Uterus (tissue), 2 donors: Measurements from ENCODE around the gene CGN.

Experiments used
- CTCF ChIP-seq, 4 experiments: fragments of 200-600 bp in 2 of 4; fragments of 450-650 bp in 2 of 4; sonication (generic) in 2 of 4; IDR thresholded peaks; one replicate each; pipeline ENCODE4 v1.5.1; 2016 to 2019; ENCODE audit warnings: antibody characterized with exemption in 4 of 4, mild to moderate bottlenecking in 2 of 4, moderate library complexity in 1 of 4
- POLR2A ChIP-seq, 2 donors: fragments of 450-650 bp; IDR thresholded peaks; one replicate each; pipeline ENCODE4 v1.6.1; 2016; ENCODE audit warnings: antibody characterized with exemption in 2 of 2, mild to moderate bottlenecking in 1 of 2, moderate library complexity in 1 of 2

GRCh38 chr1:151533870-151534269, 22.7 kb downstream of the CGN start:
- TF ChIP-seq CTCF (IDR thresholded peaks at IDR 0.05) (no peak), POLR2A (IDR thresholded peaks at IDR 0.05) (no peak)
